GM12864 (cell line): ENCODE results near the gene SORBS1.

Experiments
- DNase-seq: peaks from one replicate; pipeline ENCODE4 v3.0.0-alpha.2; 2011; ENCODE audit warnings: low read depth
- H3K4me3 ChIP-seq: 2 replicates; pipeline ENCODE4 v1.5.1; 2011; ENCODE audit warnings: mild to moderate bottlenecking, low read depth, low read length, control low read depth
- CTCF ChIP-seq: IDR thresholded peaks from 2 replicates; pipeline ENCODE4 v1.5.1; 2011; ENCODE audit warnings: low read depth, mild to moderate bottlenecking, moderate library complexity, low read length, control low read depth, inconsistent platforms; ENCODE audit errors: missing control alignments

Gene SORBS1

GRCh38 chr10:95405655-95406054 lies 155.5 kb downstream of the SORBS1 start:
- TF ChIP-seq CTCF = no peak
- DNase-seq = no peak
- no peak overlapping the region for H3K4me3 ChIP-seq

GRCh38 chr10:95404864-95405263 lies 156.3 kb downstream of the SORBS1 start:
- no peak overlapping the region for H3K4me3 ChIP-seq
- TF ChIP-seq CTCF = no peak
- DNase-seq = no peak

GRCh38 chr10:95404462-95404858 lies 156.7 kb downstream of the SORBS1 start:
- no peak for TF ChIP-seq CTCF
- no peak overlapping the region for H3K4me3 ChIP-seq
- DNase-seq = no peak

- no peak for TF ChIP-seq CTCF
- no peak for DNase-seq
- H3K4me3 ChIP-seq = no peak overlapping the region
Observed at GRCh38 chr10:95403700-95404461, 157.3 kb downstream of the SORBS1 start.

- TF ChIP-seq CTCF = no peak
- H3K4me3 ChIP-seq = no peak overlapping the region
- no peak for DNase-seq
Observed at GRCh38 chr10:95401704-95402469, 159.3 kb downstream of the SORBS1 start.

GRCh38 chr10:95400787-95401186 lies 160.4 kb downstream of the SORBS1 start:
- DNase-seq = no peak
- no peak overlapping the region for H3K4me3 ChIP-seq
- no peak for TF ChIP-seq CTCF

- no peak for TF ChIP-seq CTCF
- DNase-seq = no peak
- H3K4me3 ChIP-seq = no peak overlapping the region
Observed at GRCh38 chr10:95399183-95399582, 162.0 kb downstream of the SORBS1 start.
